HG03354 (cell line): ENCODE data around the gene ADD1.
"Not testable (repeated sequence)": the region's sequence is repeated elsewhere in the genome, so short reads cannot be mapped to it uniquely, and the experiment has no call there.

Experiments
- ATAC-seq: cut with Tn5 transposase; IDR thresholded peaks from one replicate; pipeline ENCODE4 v1.9.1; 2021; ENCODE audit warnings: mild to moderate bottlenecking; ENCODE audit not compliant: unreplicated experiment, poor library complexity, severe bottlenecking

The ADD1 gene

GRCh38 chr4:2909583-2909982 lies 65.9 kb downstream of the ADD1 start:
- no peak for ATAC-seq

GRCh38 chr4:2910409-2910808 lies 66.8 kb downstream of the ADD1 start:
- no peak for ATAC-seq

- no peak for ATAC-seq
Observed at GRCh38 chr4:2911868-2912267, 68.2 kb downstream of the ADD1 start.

GRCh38 chr4:2913168-2913567 lies 69.5 kb downstream of the ADD1 start:
- ATAC-seq: no peak

- peak; percentile 52 for ATAC-seq
Observed at GRCh38 chr4:2914256-2915126, 70.8 kb downstream of the ADD1 start.

GRCh38 chr4:2915789-2916188 lies 72.1 kb downstream of the ADD1 start:
- ATAC-seq: no peak

GRCh38 chr4:2916696-2917095 lies 73.1 kb downstream of the ADD1 start:
- ATAC-seq: not testable (repeated sequence)

- not testable (repeated sequence) for ATAC-seq
Observed at GRCh38 chr4:2918300-2918699, 74.7 kb downstream of the ADD1 start.

- not testable (repeated sequence) for ATAC-seq
Observed at GRCh38 chr4:2918714-2919113, 75.1 kb downstream of the ADD1 start.

GRCh38 chr4:2922453-2923101 lies 78.9 kb downstream of the ADD1 start:
- not testable (repeated sequence) for ATAC-seq

GRCh38 chr4:2923141-2923551 lies 79.5 kb downstream of the ADD1 start:
- no peak for ATAC-seq

- ATAC-seq: no peak
Observed at GRCh38 chr4:2923668-2924173, 80.1 kb downstream of the ADD1 start.

- ATAC-seq: no peak
Observed at GRCh38 chr4:2924286-2924685, 80.6 kb downstream of the ADD1 start.

- no peak for ATAC-seq
Observed at GRCh38 chr4:2924765-2925301, 81.2 kb downstream of the ADD1 start.

- ATAC-seq: no peak
Observed at GRCh38 chr4:2925496-2925895, 81.9 kb downstream of the ADD1 start.

GRCh38 chr4:2925931-2926860 lies 82.6 kb downstream of the ADD1 start:
- ATAC-seq: no peak

GRCh38 chr4:2927016-2927695 lies 83.5 kb downstream of the ADD1 start:
- ATAC-seq: no peak

- no peak for ATAC-seq
Observed at GRCh38 chr4:2927696-2928075, 84.0 kb downstream of the ADD1 start.
